A549 (cell line): ENCODE measurements around the gene PPCDC. TPM values are rescaled to one million over a fixed set of nuclear protein-coding genes. Genes with fewer than 3 reads are reported as not detected.

Source experiments
- ATAC-seq, 2 experiments: fragments of 200-7000 bp in 1 of 2; fragments of >200 bp in 1 of 2; cut with Nextera tagmentation in 1 of 2; cut with Tn5 transposase in 1 of 2; 3 replicates each; pipeline versions ENCODE4 v1.8.0 to v1.9.1; 2018 to 2020; ENCODE audit warnings: mild to moderate bottlenecking in 1 of 2, moderate library complexity in 1 of 2
- CTCF ChIA-PET: fragments of 300-600 bp; sonication (Branson Sonifier 250); formaldehyde crosslinking; extraction: SDS; loops from one replicate; lab custom pipeline; 2021; ENCODE audit warnings: antibody characterized with exemption, inconsistent platforms; lab: Yijun Ruan, JAX
- POLR2A ChIA-PET: fragments of 350-600 bp; formaldehyde crosslinking; extraction: SDS; loops from one replicate; lab custom pipeline; 2021; ENCODE audit warnings: antibody characterized with exemption, inconsistent platforms; lab: Yijun Ruan, JAX
- DNase-seq, 2 experiments: peaks; one replicate each; pipeline versions ENCODE4 v3.0.0 to v3.0.0-alpha.2; 2011 to 2016; ENCODE audit warnings: low read depth in 1 of 2, low spot score in 1 of 2
- FAIRE-seq: peaks from 2 replicates; lab custom pipeline; 2011; peaks lifted over from hg19 to GRCh38; lab: Jason Lieb, UNC
- H3K27ac ChIP-seq, 2 experiments: fragments of >200 bp; sonication (Bioruptor Twin); formaldehyde crosslinking; 3 replicates each; pipeline ENCODE4 v1.5.1; 2016 to 2017
- H3K4me1 ChIP-seq: fragments of >200 bp; sonication (Bioruptor Twin); formaldehyde crosslinking; 3 replicates; pipeline ENCODE4 v1.6.1; 2016
- H3K4me2 ChIP-seq: fragments of >200 bp; sonication (Bioruptor Twin); formaldehyde crosslinking; 3 replicates; pipeline ENCODE4 v1.6.1; 2016
- H3K4me3 ChIP-seq: fragments of >200 bp; sonication (Bioruptor Twin); formaldehyde crosslinking; 3 replicates; pipeline ENCODE4 v1.5.1; 2016
- H3K9me3 ChIP-seq: fragments of >200 bp; sonication (Bioruptor Twin); formaldehyde crosslinking; 3 replicates; pipeline ENCODE4 v1.6.1; 2016
- ATOH8 ChIP-seq: fragments of 250-450 bp; sonication (Bioruptor Pico); IDR thresholded peaks from 2 replicates; pipeline ENCODE4 v1.5.0; 2020; ENCODE audit warnings: low read depth, mild to moderate bottlenecking, moderate library complexity
- CBX8 ChIP-seq: fragments of 200-600 bp; sonication (generic); IDR thresholded peaks from 2 replicates; pipeline ENCODE4 v1.6.1; 2016
- CHD4 ChIP-seq: fragments of 200-600 bp; sonication (generic); IDR thresholded peaks from 2 replicates; pipeline ENCODE4 v1.6.1; 2016; ENCODE audit warnings: antibody characterized with exemption, mild to moderate bottlenecking, borderline replicate concordance
- EP300 ChIP-seq, 2 experiments: fragments of >200 bp; sonication (Bioruptor Twin); formaldehyde crosslinking; IDR thresholded peaks; 2 replicates in 1 of 2; 3 replicates in 1 of 2; pipeline ENCODE4 v1.6.1; 2016 to 2017
- FOSL2 ChIP-seq, 2 experiments: fragments of 450-650 bp in 1 of 2; fragments of >200 bp in 1 of 2; sonication (Bioruptor Twin) in 1 of 2; formaldehyde crosslinking; IDR thresholded peaks; 2 replicates each; pipeline versions ENCODE4 v1.5.0 to v1.6.1; 2016 to 2020; ENCODE audit warnings: mild to moderate bottlenecking in 1 of 2, moderate library complexity in 1 of 2
- FOXS1 ChIP-seq: fragments of 250-450 bp; sonication (Bioruptor Pico); IDR thresholded peaks from 2 replicates; pipeline ENCODE4 v1.5.0; 2020; ENCODE audit warnings: mild to moderate bottlenecking, moderate library complexity
- HDAC2 ChIP-seq: fragments of 200-600 bp; sonication (generic); IDR thresholded peaks from 2 replicates; pipeline ENCODE4 v1.6.1; 2016
- HEYL ChIP-seq: fragments of 250-450 bp; sonication (Bioruptor Pico); IDR thresholded peaks from 2 replicates; pipeline ENCODE4 v1.8.0; 2021; ENCODE audit warnings: mild to moderate bottlenecking, moderate library complexity
- HMGXB4 ChIP-seq: fragments of 250-450 bp; sonication (Bioruptor Pico); IDR thresholded peaks from 2 replicates; pipeline ENCODE4 v1.5.0; 2021; ENCODE audit warnings: mild to moderate bottlenecking, moderate library complexity, borderline replicate concordance
- JUN ChIP-seq, 2 experiments: fragments of >200 bp; sonication (Bioruptor Twin); formaldehyde crosslinking; IDR thresholded peaks; 2 replicates in 1 of 2; 3 replicates in 1 of 2; pipeline ENCODE4 v1.6.1; 2016 to 2017
- JUNB ChIP-seq: fragments of >200 bp; sonication (Bioruptor Twin); formaldehyde crosslinking; IDR thresholded peaks from 2 replicates; pipeline ENCODE4 v1.6.1; 2016
- KDM1A ChIP-seq: fragments of 200-600 bp; sonication (generic); IDR thresholded peaks from 2 replicates; pipeline ENCODE4 v1.6.1; 2016; ENCODE audit warnings: low read depth, mild to moderate bottlenecking
- MAFK ChIP-seq: fragments of 450-650 bp; IDR thresholded peaks from 2 replicates; pipeline ENCODE4 v1.6.1; 2014; ENCODE audit not compliant: partially characterized antibody
- MAZ ChIP-seq: fragments of 150-350 bp; IDR thresholded peaks from 2 replicates; pipeline ENCODE4 v1.6.1; 2014; ENCODE audit warnings: antibody characterized with exemption, low read depth, low read length, borderline replicate concordance
- MYC ChIP-seq: IDR thresholded peaks from 2 replicates; pipeline ENCODE4 v1.6.1; 2012; ENCODE audit warnings: mild to moderate bottlenecking, inconsistent platforms, low read length, improper control_type of control experiment, borderline replicate concordance
- NFE2L2 ChIP-seq: fragments of 150-350 bp; conservative IDR thresholded peaks from 2 replicates; pipeline ENCODE4 v1.6.1; 2014; ENCODE audit warnings: low read length
- PBX3 ChIP-seq: IDR thresholded peaks from 2 replicates; pipeline ENCODE4 v1.6.1; 2012
- PHF8 ChIP-seq: fragments of 200-600 bp; sonication (generic); IDR thresholded peaks from 2 replicates; pipeline ENCODE4 v1.6.1; 2016; ENCODE audit warnings: low read depth, mild to moderate bottlenecking, antibody characterized with exemption, moderate library complexity, borderline replicate concordance
- POLR2A ChIP-seq: IDR thresholded peaks from 2 replicates; pipeline ENCODE4 v1.6.1; 2012; ENCODE audit warnings: mild to moderate bottlenecking, low read length
- REST ChIP-seq: fragments of 200-600 bp; sonication (generic); IDR thresholded peaks from 2 replicates; pipeline ENCODE4 v1.6.1; 2016; ENCODE audit warnings: antibody characterized with exemption, mild to moderate bottlenecking, moderate library complexity
- RFX5 ChIP-seq: fragments of 450-650 bp; IDR thresholded peaks from 2 replicates; pipeline ENCODE4 v1.7.1; 2014; ENCODE audit warnings: antibody characterized with exemption, mild to moderate bottlenecking, moderate library complexity
- SREBF2 ChIP-seq: fragments of 450-650 bp; IDR thresholded peaks from 2 replicates; pipeline ENCODE4 v1.6.1; 2014; ENCODE audit warnings: mild to moderate bottlenecking, moderate library complexity
- TP53 ChIP-seq: fragments of 250-450 bp; sonication (Bioruptor Pico); IDR thresholded peaks from 2 replicates; pipeline ENCODE4 v1.5.0; 2021; ENCODE audit warnings: mild to moderate bottlenecking, moderate library complexity
- USF2 ChIP-seq: fragments of 450-650 bp; IDR thresholded peaks from 2 replicates; pipeline ENCODE4 v1.6.1; 2014; ENCODE audit warnings: antibody characterized with exemption
- ZFP36 ChIP-seq: fragments of 450-650 bp; IDR thresholded peaks from 2 replicates; pipeline ENCODE4 v1.6.1; 2014; ENCODE audit warnings: borderline replicate concordance; ENCODE audit not compliant: partially characterized antibody
- ZNF302 ChIP-seq: fragments of 250-450 bp; sonication (Bioruptor Pico); IDR thresholded peaks from 2 replicates; pipeline ENCODE4 v1.9.0; 2021; ENCODE audit warnings: inconsistent platforms, mild to moderate bottlenecking, moderate library complexity
- ZSCAN20 ChIP-seq: fragments of 250-450 bp; sonication (Bioruptor Pico); IDR thresholded peaks from 2 replicates; pipeline ENCODE4 v1.8.0; 2022; ENCODE audit warnings: mild to moderate bottlenecking, moderate library complexity
- WGBS: methylation state at CpG from one replicate; pipeline ENCODE4 v1.1.6; 2017; ENCODE audit errors: missing lambda C conversion rate; 5-methylcytosine and 5-hydroxymethylcytosine counted together
- polyA plus RNA-seq, 4 experiments: library from polyadenylated mRNA; depleted of rRNA in 3 of 4; stranded (reverse); fragments of >200 nt; fragmentation: RNase III in 1 of 4; extraction: RNeasy Plus Mini Kit Qiagen cat#74134 plus additional on column Dnase treatment in 1 of 4; gene quantifications; 2 replicates in 3 of 4; 3 replicates in 1 of 4; pipeline ENCODE4 v1.2.3, GENCODE V29; 2011 to 2017

Gene PPCDC
- polyA plus RNA-seq, 2 of the 4 experiments (the other 2 are of a cell fraction): 18.2 to 18.5 TPM

GRCh38 chr15:75053748-75054125, 30.3 kb downstream of the PPCDC start:
- Histone ChIP-seq H3K4me3 (no peak overlapping the region), H3K4me1 (no peaks in the 10 kb centered on the region), H3K9me3 (no peaks in the 10 kb centered on the region), H3K4me2 (no peak overlapping the region), H3K27ac (no peak overlapping the region)
- no peak for ATAC-seq
- POLR2A ChIA-PET: no interaction called here
- DNase-seq: no peak
- WGBS: 95% methylated on average over 7 of the region's 7 CpGs
- no peak for TF ChIP-seq REST
- TF ChIP-seq FOXS1: no peak
- no peak for TF ChIP-seq ATOH8 (CRISPR knock-in tag)
- TF ChIP-seq USF2: no peak
- no peak for TF ChIP-seq NFE2L2
- TF ChIP-seq ZSCAN20 (CRISPR knock-in tag): no peak
- TF ChIP-seq HDAC2: no peak
- no peak for TF ChIP-seq EP300 (IDR thresholded peaks at IDR 0.05)
- no peak for TF ChIP-seq POLR2A
- no peak for TF ChIP-seq HMGXB4
- no peak for TF ChIP-seq SREBF2
- no peak for TF ChIP-seq TP53
- no peak for TF ChIP-seq HEYL
- TF ChIP-seq PHF8: no peak
- no peak for TF ChIP-seq KDM1A
- no peak for TF ChIP-seq MAFK
- no peak for TF ChIP-seq JUNB
- no peak for TF ChIP-seq JUN (IDR thresholded peaks at IDR 0.05)
- no peak for TF ChIP-seq CBX8
- FAIRE-seq: no peak
- CTCF ChIA-PET: interaction anchor here (0.8 to 4.0 kb wide), 4 partner anchors 8 to 254 kb away, joined by 3 to 13 read pairs (median 4); no protein-coding TSS in a partner anchor

GRCh38 chr15:75054172-75054897, 30.9 kb downstream of the PPCDC start:
- POLR2A ChIA-PET: no interaction called here
- ATAC-seq (no peak), DNase-seq (no peak), FAIRE-seq (no peak)
- H3K4me2 ChIP-seq: no peak overlapping the region
- no peak overlapping the region for H3K4me3 ChIP-seq
- H3K27ac ChIP-seq: no peak overlapping the region
- CTCF ChIA-PET: interaction anchor here (0.7 to 1.3 kb wide), 5 partner anchors 8 to 150 kb away, joined by 3 read pairs; no protein-coding TSS in a partner anchor
- H3K4me1 ChIP-seq: no peaks in the 10 kb centered on the region
- WGBS: 90% methylated on average over 3 of the region's 3 CpGs
- no peaks in the 10 kb centered on the region for H3K9me3 ChIP-seq
- TF ChIP-seq ZNF302: no peak
- TF ChIP-seq PBX3: no peak
- no peak for TF ChIP-seq RFX5
- no peak for TF ChIP-seq ZFP36
- no peak for TF ChIP-seq MAZ
- TF ChIP-seq FOSL2 (IDR thresholded peaks at IDR 0.05): no peak
- TF ChIP-seq FOSL2 (CRISPR knock-in tag; IDR thresholded peaks at IDR 0.05): no peak
- TF ChIP-seq CHD4: no peak
- TF ChIP-seq MYC: no peak
- no peak for TF ChIP-seq REST
